Measurements from ENCODE around the gene PRRC2B. TPM values are rescaled to one million over a fixed set of nuclear protein-coding genes. Genes with fewer than 3 reads are reported as not detected.

Gene PRRC2B
- total RNA-seq, 2 donors from 2014 or later, result 136 to 157 TPM

- Mint-ChIP-seq H3K36me3 (ENCODE audit: low read depth) (peaks cover 100% of the 10 kb centered on the region), H3K4me3 (no peak overlapping the region), H3K27me3 (no peaks in the 10 kb centered on the region), H3K4me1 (no peaks in the 10 kb centered on the region), H3K27ac (peak overlapping the region; percentile 34), H3K9me3 (no peaks in the 10 kb centered on the region)
- ATAC-seq (replicated peaks), result no peak
These were observed 88.6 kb downstream of the PRRC2B start for GRCh38 chr9:131482343-131483006.

DNA sequence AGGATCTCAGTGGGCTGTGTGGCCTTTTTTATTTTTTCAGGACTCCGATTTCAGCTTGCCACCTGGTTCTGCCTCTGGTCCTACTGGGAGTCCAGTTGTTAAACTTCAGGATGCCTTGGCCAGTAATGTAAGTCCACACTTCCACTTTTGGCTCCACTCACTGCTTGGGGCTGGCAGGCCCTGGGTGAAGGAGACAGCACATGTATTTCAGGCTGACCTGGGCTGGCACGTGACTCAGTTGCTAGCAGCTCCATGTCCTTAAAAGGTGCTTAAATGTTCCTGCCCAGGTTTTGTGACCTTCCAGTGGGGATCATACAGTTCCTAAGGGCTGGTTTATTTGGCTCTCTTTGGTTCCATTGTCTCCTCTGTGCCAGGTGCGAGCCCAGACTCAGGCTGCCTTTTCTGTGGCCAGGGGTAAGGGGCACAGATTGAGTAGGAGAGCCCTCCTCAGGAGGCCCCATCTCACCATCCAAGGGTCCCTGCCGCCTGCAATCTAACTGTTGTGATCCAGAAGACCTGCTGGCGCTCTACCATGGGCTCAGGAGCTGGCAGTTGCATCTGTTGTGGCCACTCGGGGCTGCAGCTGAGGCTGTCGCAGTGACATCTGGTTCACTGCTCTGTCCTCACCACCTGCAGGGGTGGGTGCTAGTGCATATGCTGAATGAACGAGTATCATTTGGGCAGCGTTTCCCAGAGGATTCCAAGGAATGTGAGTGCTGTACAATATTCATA lies 89.6 kb downstream of the PRRC2B start:
- Mint-ChIP-seq H3K4me1 (no peaks in the 10 kb centered on the region), H3K4me3 (no peak overlapping the region), H3K9me3 (no peaks in the 10 kb centered on the region), H3K27ac (no peak overlapping the region), H3K36me3 (ENCODE audit: low read depth) (peaks cover 100% of the 10 kb centered on the region), H3K27me3 (no peaks in the 10 kb centered on the region)
- ATAC-seq (replicated peaks), result no peak

- no peaks in the 10 kb centered on the region for H3K4me1 Mint-ChIP-seq
- no peak overlapping the region for H3K4me3 Mint-ChIP-seq
- no peak overlapping the region for H3K27ac Mint-ChIP-seq
- no peaks in the 10 kb centered on the region for H3K27me3 Mint-ChIP-seq
- H3K9me3 Mint-ChIP-seq, result no peaks in the 10 kb centered on the region
- H3K36me3 Mint-ChIP-seq (ENCODE audit: low read depth), result peaks cover 100% of the 10 kb centered on the region
- ATAC-seq (replicated peaks), result no peak
These were observed 90.2 kb downstream of the PRRC2B start for GRCh38 chr9:131484051-131484445.

- H3K36me3 Mint-ChIP-seq (ENCODE audit: low read depth), result peaks cover 100% of the 10 kb centered on the region
These were observed 90.8 kb downstream of the PRRC2B start for GRCh38 chr9:131484560-131485185.

DNA sequence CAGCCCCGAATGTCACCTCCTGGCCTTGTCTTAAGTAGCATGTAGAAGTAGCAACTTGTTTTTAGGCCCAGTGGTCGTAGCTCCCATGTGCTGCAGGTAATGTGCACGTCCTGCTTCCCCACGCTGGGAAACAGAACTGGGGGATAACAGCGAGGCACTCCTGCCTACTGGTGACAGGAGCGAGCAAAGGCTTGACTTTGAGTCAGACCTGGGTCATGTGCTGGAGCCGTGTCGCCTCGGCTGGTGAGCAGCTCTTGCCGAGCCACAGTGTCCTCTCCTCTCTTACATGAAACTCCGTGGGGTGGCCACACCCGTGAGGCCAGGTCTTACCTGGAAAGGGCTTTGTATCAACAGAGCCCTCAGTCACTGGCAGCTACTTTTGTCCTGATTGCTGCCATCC lies 91.3 kb downstream of the PRRC2B start:
- Mint-ChIP-seq H3K9me3 (no peaks in the 10 kb centered on the region), H3K27ac (no peak overlapping the region), H3K4me3 (no peak overlapping the region), H3K27me3 (no peaks in the 10 kb centered on the region), H3K4me1 (peaks cover 7% of the 10 kb centered on the region), H3K36me3 (ENCODE audit: low read depth) (peaks cover 100% of the 10 kb centered on the region)
- ATAC-seq (replicated peaks), result no peak

More at GRCh38 chr9:131484560-131485185, 90.8 kb downstream of the PRRC2B start:
- no peak overlapping the region for H3K4me3 Mint-ChIP-seq
- peaks cover 2% of the 10 kb centered on the region for H3K4me1 Mint-ChIP-seq
- H3K27ac Mint-ChIP-seq, result peak overlapping the region; percentile 50
- ATAC-seq (replicated peaks), result no peak
- no peaks in the 10 kb centered on the region for H3K27me3 Mint-ChIP-seq
- no peaks in the 10 kb centered on the region for H3K9me3 Mint-ChIP-seq

GRCh38 chr9:131485728-131486422 lies 92.0 kb downstream of the PRRC2B start:
- Mint-ChIP-seq H3K4me1 (peaks cover 8% of the 10 kb centered on the region), H3K27me3 (no peaks in the 10 kb centered on the region), H3K27ac (no peak overlapping the region), H3K9me3 (no peaks in the 10 kb centered on the region), H3K4me3 (no peak overlapping the region), H3K36me3 (ENCODE audit: low read depth) (peaks cover 100% of the 10 kb centered on the region)
- no peak for ATAC-seq (replicated peaks)

DNA sequence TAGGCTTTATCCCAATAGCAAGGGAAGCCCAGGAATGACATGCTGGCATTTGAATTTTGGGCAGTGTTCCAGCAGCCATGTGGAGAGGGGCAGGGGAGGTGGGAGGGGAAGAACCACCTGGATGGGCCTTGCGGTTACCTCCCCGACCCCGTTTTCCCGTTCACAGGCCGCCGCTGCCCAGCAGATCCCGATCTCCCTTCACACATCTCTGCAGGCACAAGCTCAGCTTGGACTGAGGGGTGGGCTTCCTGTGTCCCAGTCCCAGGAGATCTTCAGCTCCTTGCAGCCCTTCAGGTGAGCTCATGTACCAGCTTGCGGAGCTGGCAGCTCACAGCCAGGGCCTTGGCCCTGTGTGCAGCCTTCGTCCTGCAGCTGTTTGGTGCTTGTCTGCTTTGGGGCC lies 93.1 kb downstream of the PRRC2B start:
- peaks cover 8% of the 10 kb centered on the region for H3K4me1 Mint-ChIP-seq
- ATAC-seq (replicated peaks), result no peak
- H3K4me3 Mint-ChIP-seq, result no peak overlapping the region
- no peaks in the 10 kb centered on the region for H3K27me3 Mint-ChIP-seq
- H3K9me3 Mint-ChIP-seq, result no peaks in the 10 kb centered on the region
- H3K27ac Mint-ChIP-seq, result no peak overlapping the region
- peaks cover 100% of the 10 kb centered on the region for H3K36me3 Mint-ChIP-seq (ENCODE audit: low read depth)

DNA sequence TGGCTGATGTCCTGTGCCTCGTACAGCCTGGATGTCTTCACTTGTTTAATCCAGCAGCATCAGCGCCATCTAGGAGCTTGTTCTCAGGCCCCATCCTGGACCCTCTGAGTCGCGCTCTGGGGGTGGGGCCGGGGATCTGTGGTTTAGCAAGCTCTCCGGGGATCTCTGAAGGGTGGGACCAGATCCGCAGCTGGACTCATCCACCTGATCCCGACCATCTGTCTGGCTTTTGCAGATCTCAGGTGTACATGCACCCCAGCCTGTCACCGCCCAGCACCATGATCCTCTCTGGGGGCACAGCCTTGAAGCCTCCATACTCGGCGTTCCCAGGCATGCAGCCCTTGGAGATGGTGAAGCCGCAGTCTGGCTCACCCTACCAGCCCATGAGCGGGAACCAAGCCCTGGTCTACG lies 93.7 kb downstream of the PRRC2B start:
- no peaks in the 10 kb centered on the region for H3K9me3 Mint-ChIP-seq
- no peak overlapping the region for H3K4me3 Mint-ChIP-seq
- no peak for ATAC-seq (replicated peaks)
- H3K36me3 Mint-ChIP-seq (ENCODE audit: low read depth), result peaks cover 100% of the 10 kb centered on the region
- H3K4me1 Mint-ChIP-seq, result peaks cover 8% of the 10 kb centered on the region
- H3K27me3 Mint-ChIP-seq, result no peaks in the 10 kb centered on the region
- peak overlapping the region; percentile 42 for H3K27ac Mint-ChIP-seq

- Mint-ChIP-seq H3K9me3 (no peaks in the 10 kb centered on the region), H3K27ac (peak overlapping the region; percentile 78), H3K27me3 (no peaks in the 10 kb centered on the region), H3K4me1 (peaks cover 8% of the 10 kb centered on the region), H3K36me3 (ENCODE audit: low read depth) (peaks cover 100% of the 10 kb centered on the region), H3K4me3 (no peak overlapping the region)
- no peak for ATAC-seq (replicated peaks)
These were observed 96.6 kb downstream of the PRRC2B start for GRCh38 chr9:131490514-131490913.

DNA sequence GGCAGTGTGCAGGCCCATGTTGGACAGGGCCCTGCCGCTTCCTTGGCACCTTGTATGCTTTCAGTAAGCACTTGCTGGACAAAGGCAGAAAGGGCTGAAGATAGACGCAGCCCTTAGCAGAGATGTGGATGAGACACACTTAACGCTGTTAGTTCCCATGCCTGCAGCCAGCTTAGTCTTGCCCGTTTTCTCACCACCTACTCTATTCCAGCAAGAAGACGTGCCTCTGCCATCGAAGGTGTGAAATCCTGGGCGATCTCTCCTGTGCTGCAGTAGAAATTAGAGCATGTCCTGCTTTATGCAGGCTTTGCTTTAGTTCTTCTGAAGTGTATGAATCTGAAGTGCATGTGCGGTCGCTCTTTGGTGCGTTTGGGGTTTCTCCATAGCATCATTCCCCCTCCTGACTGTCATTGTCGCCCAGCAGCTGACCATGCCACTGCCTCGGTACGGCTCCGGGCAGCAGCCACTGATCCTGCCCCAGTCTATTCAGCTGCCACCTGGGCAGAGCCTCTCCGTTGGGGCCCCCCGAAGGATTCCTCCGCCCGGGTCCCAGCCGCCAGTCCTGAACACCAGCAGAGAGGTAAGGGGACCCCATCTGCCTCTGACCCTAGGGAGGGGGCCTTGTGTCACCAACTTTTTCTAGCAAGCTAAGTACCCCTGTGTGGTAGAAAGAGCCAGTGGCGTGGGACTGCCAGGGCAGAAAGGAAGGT lies 97.3 kb downstream of the PRRC2B start:
- peaks cover 8% of the 10 kb centered on the region for H3K4me1 Mint-ChIP-seq
- H3K27me3 Mint-ChIP-seq, result no peaks in the 10 kb centered on the region
- no peaks in the 10 kb centered on the region for H3K9me3 Mint-ChIP-seq
- no peak overlapping the region for H3K27ac Mint-ChIP-seq
- no peak overlapping the region for H3K4me3 Mint-ChIP-seq
- ATAC-seq (replicated peaks), result no peak
- H3K36me3 Mint-ChIP-seq (ENCODE audit: low read depth), result peaks cover 100% of the 10 kb centered on the region

DNA sequence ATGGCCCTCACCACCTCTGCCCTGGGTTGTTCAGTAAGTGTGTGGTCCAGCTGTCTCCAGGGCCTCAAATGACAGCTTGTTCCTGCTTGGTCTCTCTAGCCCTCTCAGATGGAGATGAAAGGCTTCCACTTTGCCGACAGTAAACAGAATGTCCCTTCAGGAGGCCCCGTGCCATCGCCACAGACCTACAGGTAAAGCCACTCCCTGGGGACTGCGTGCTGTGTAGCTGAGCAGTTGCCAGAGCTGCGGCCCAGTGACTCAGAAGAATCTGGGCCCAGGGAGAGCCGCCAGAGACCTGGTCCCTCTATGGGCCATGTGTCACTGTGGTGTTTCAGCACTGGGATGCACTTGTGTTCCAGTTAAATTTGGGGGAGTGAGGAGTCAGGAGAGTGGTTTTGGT lies 98.2 kb downstream of the PRRC2B start:
- H3K9me3 Mint-ChIP-seq, result no peaks in the 10 kb centered on the region
- peaks cover 8% of the 10 kb centered on the region for H3K4me1 Mint-ChIP-seq
- H3K27ac Mint-ChIP-seq, result no peak overlapping the region
- H3K36me3 Mint-ChIP-seq (ENCODE audit: low read depth), result peaks cover 100% of the 10 kb centered on the region
- H3K4me3 Mint-ChIP-seq, result no peak overlapping the region
- H3K27me3 Mint-ChIP-seq, result no peaks in the 10 kb centered on the region
- ATAC-seq (replicated peaks), result no peak

DNA sequence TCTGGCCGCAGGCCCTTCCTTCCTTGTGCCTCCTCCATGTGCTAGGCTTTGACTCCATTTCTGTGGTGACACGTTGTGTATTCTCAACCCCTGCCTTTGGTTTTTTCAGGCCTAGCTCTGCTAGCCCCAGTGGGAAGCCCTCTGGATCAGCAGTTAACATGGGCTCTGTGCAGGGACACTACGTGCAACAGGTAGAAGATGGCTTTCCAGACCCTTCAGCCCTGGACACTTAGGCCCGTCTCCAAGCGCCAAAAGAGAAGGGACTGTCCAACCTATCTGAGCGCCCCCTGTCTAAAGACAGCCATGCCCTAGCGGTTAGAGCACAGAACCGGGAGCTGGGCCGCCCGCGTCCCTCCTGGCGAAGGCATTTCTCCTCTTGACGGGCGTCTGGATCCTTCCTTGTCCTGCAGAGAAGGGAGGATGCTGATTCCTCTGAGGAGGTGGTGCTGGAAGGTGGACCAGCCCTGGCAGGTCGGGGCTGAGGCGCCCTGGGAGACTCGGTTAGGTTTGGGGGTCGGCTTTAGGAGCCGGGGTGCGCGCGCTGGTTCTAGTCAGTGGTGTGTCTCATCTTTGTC lies 100.5 kb downstream of the PRRC2B start:
- H3K36me3 Mint-ChIP-seq (ENCODE audit: low read depth), result peaks cover 99% of the 10 kb centered on the region
- H3K9me3 Mint-ChIP-seq, result no peaks in the 10 kb centered on the region
- H3K4me1 Mint-ChIP-seq, result peaks cover 12% of the 10 kb centered on the region
- no peak overlapping the region for H3K4me3 Mint-ChIP-seq
- no peaks in the 10 kb centered on the region for H3K27me3 Mint-ChIP-seq
- ATAC-seq (replicated peaks), result no peak
- H3K27ac Mint-ChIP-seq, result peak overlapping the region; percentile 43

DNA sequence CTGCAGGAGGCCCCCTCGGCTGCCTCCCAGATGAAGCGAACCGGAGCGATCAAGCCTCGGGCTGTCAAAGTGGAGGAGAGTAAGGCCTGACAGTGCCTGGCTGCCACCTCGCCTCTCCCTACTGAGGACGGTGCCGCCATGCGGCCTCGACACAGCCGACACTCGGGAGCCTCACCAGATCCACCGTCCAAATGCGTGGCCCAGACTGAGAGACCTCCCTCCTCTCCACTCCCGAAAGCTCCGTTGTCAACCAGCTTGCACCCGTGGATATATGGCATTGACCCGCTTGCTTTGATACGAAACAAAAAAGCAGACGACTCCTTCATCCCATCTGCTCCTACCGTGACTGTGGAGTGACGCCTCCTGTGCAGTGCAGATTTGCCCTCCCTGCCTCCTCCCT lies 101.9 kb downstream of the PRRC2B start:
- no peaks in the 10 kb centered on the region for H3K27me3 Mint-ChIP-seq
- H3K9me3 Mint-ChIP-seq, result no peaks in the 10 kb centered on the region
- peaks cover 93% of the 10 kb centered on the region for H3K36me3 Mint-ChIP-seq (ENCODE audit: low read depth)
- H3K4me1 Mint-ChIP-seq, result peaks cover 18% of the 10 kb centered on the region
- no peak for ATAC-seq (replicated peaks)
- H3K4me3 Mint-ChIP-seq, result no peak overlapping the region
- H3K27ac Mint-ChIP-seq, result no peak overlapping the region
